HCT116 (cell line): ENCODE data around the gene RRAGD. TPM values are rescaled to one million over a fixed set of nuclear protein-coding genes. Genes with fewer than 3 reads are reported as not detected.
A peak's percentile ranks its signal among the peaks of the same experiment; 100 is the strongest.

Source experiments
- ATAC-seq: fragments of 200-7000 bp; cut with Tn5 transposase; 2 replicates; pipeline ENCODE4 v1.9.1; 2020; ENCODE audit warnings: mild to moderate bottlenecking, moderate library complexity
- BruUV-seq: library from RNA; stranded (reverse); fragments of 400-500 nt; replicated peaks from 2 replicates; lab custom pipeline; 2021; lab: Mats Ljungman, UMichigan
- CTCF ChIA-PET: fragments of 300-600 bp; sonication (Branson Sonifier 250); formaldehyde crosslinking; loops from one replicate; lab custom pipeline; 2021; ENCODE audit warnings: antibody characterized with exemption; lab: Charles Lee
- POLR2A ChIA-PET: fragments of 300-600, 350-600 bp; sonication (Branson Sonifier 250); formaldehyde crosslinking; loops from one replicate; lab custom pipeline; 2021; ENCODE audit warnings: antibody characterized with exemption; lab: Charles Lee
- RAD21 ChIA-PET, 2 experiments: fragments of 300-600 bp; sonication (Branson Sonifier 250); formaldehyde crosslinking; loops; one replicate each; lab custom pipeline; 2023; ENCODE audit warnings: low total read pairs in 2 of 2; ENCODE audit not compliant: uncharacterized antibody in 2 of 2, unreplicated experiment in 2 of 2, low non-redundant PET in 1 of 2; lab: Charles Lee
- DNase-seq: peaks from one replicate; pipeline ENCODE4 v3.0.0-alpha.2; 2010; ENCODE audit warnings: low read depth, low spot score
- H2AFZ ChIP-seq: fragments of 200-600 bp; shearing (Covaris generic), sonication (generic); 2 replicates; pipeline ENCODE4 v1.6.1; 2017; ENCODE audit warnings: low read depth, mixed run types, mixed read lengths, antibody characterized with exemption, low read length; ENCODE audit not compliant: poor library complexity, severe bottlenecking
- H3K27ac ChIP-seq: 2 replicates; pipeline ENCODE4 v1.5.1; 2012; ENCODE audit warnings: low read depth, low read length
- H3K27me3 ChIP-seq: fragments of 200-600 bp; sonication (generic); 2 replicates; pipeline ENCODE4 v1.6.1; 2016; ENCODE audit warnings: mixed run types, low read length, mixed read lengths; ENCODE audit not compliant: insufficient read depth
- H3K36me3 ChIP-seq, 2 experiments: fragments of 200-500 bp in 1 of 2; fragments of 200-600 bp in 1 of 2; sonication (Bioruptor generic) in 1 of 2; sonication (generic) in 1 of 2; 2 replicates each; pipeline versions ENCODE4 v1.5.1 to v1.6.1; 2014 to 2016; ENCODE audit warnings: low read length in 2 of 2, inconsistent platforms in 1 of 2, mixed read lengths in 1 of 2, mixed run types in 1 of 2; ENCODE audit not compliant: insufficient read depth in 2 of 2, control insufficient read depth in 1 of 2
- H3K4me1 ChIP-seq, 2 experiments: fragments of 200-600 bp in 1 of 2; sonication (generic) in 1 of 2; 2 replicates each; pipeline versions ENCODE4 v1.5.1 to v1.6.1; 2012 to 2017; ENCODE audit warnings: low read length in 2 of 2, inconsistent platforms in 1 of 2, mild to moderate bottlenecking in 1 of 2, mixed read lengths in 1 of 2, mixed run types in 1 of 2, moderate library complexity in 1 of 2; ENCODE audit not compliant: insufficient read depth in 2 of 2, control insufficient read depth in 1 of 2
- H3K4me2 ChIP-seq: fragments of 200-600 bp; sonication (generic); 2 replicates; pipeline ENCODE4 v1.6.1; 2017; ENCODE audit warnings: mixed run types, low read length, mixed read lengths
- H3K4me3 ChIP-seq, 2 experiments: fragments of 200-600 bp in 1 of 2; sonication (generic) in 1 of 2; replicated peaks in 1 of 2; 2 replicates each; pipeline ENCODE4 v1.5.1; 2011 to 2016; ENCODE audit warnings: low read length in 2 of 2, control low read depth in 1 of 2, low read depth in 1 of 2, mild to moderate bottlenecking in 1 of 2, mixed read lengths in 1 of 2, mixed run types in 1 of 2
- H3K79me2 ChIP-seq: fragments of 200-600 bp; sonication (generic); 2 replicates; pipeline ENCODE4 v1.6.1; 2017; ENCODE audit warnings: mild to moderate bottlenecking, mixed run types, low read length, moderate library complexity, mixed read lengths; ENCODE audit not compliant: insufficient read depth
- H3K9ac ChIP-seq: fragments of 200-600 bp; sonication (generic); 2 replicates; pipeline ENCODE4 v1.6.1; 2016; ENCODE audit warnings: low read length, mixed read lengths
- H3K9me2 ChIP-seq: fragments of 200-600 bp; sonication (generic), shearing (Covaris generic); 2 replicates; pipeline ENCODE4 v1.6.1; 2017; ENCODE audit warnings: mixed run types, mild to moderate bottlenecking, moderate library complexity; ENCODE audit not compliant: insufficient read depth
- H3K9me3 ChIP-seq, 2 experiments: fragments of 200-500 bp in 1 of 2; fragments of 200-600 bp in 1 of 2; sonication (Bioruptor generic) in 1 of 2; sonication (generic) in 1 of 2; 2 replicates each; pipeline ENCODE4 v1.6.1; 2014 to 2017; ENCODE audit warnings: low read length in 2 of 2, mixed read lengths in 2 of 2, inconsistent platforms in 1 of 2, low read depth in 1 of 2, mild to moderate bottlenecking in 1 of 2, mixed run types in 1 of 2, moderate library complexity in 1 of 2; ENCODE audit not compliant: control insufficient read depth in 1 of 2, insufficient read depth in 1 of 2
- H4K20me1 ChIP-seq: fragments of 200-600 bp; sonication (generic), shearing (Covaris generic); 2 replicates; pipeline ENCODE4 v1.6.1; 2017; ENCODE audit warnings: mixed run types, mild to moderate bottlenecking, moderate library complexity; ENCODE audit not compliant: insufficient read depth
- CBX3 ChIP-seq: IDR thresholded peaks from 2 replicates; pipeline ENCODE4 v1.6.1; 2012; ENCODE audit warnings: low read depth
- CEBPB ChIP-seq: IDR thresholded peaks from 2 replicates; pipeline ENCODE4 v1.6.1; 2012; ENCODE audit warnings: low read depth
- ELF1 ChIP-seq: IDR thresholded peaks from 2 replicates; pipeline ENCODE4 v1.6.1; 2012; ENCODE audit warnings: low read depth, borderline replicate concordance
- EZH2 ChIP-seq: fragments of 200-600 bp; sonication (generic); IDR thresholded peaks from 2 replicates; pipeline ENCODE4 v1.6.1; 2017; ENCODE audit warnings: antibody characterized with exemption, mixed run types
- JUND ChIP-seq: IDR thresholded peaks from 2 replicates; pipeline ENCODE4 v1.6.1; 2012
- POLR2A ChIP-seq: IDR thresholded peaks from 2 replicates; pipeline ENCODE4 v1.7.0; 2011; ENCODE audit warnings: borderline replicate concordance; ENCODE audit not compliant: insufficient read depth, insufficient read length; ENCODE audit errors: extremely low read depth
- RAD21 ChIP-seq: IDR thresholded peaks from 2 replicates; pipeline ENCODE4 v1.6.1; 2012; ENCODE audit warnings: low read depth, mild to moderate bottlenecking
- SP1 ChIP-seq: IDR thresholded peaks from 2 replicates; pipeline ENCODE4 v1.6.1; 2012; ENCODE audit warnings: low read depth
- intact Hi-C: fragments of 100-400 bp; cut with micrococcal nuclease; formaldehyde crosslinking; loops from 2 replicates; pipeline ENCODE4 v1.10.0; 2022
- total RNA-seq: library from RNA; stranded (reverse); gene quantifications from one replicate; pipeline ENCODE4 v1.2.1, GENCODE V29; 2021; ENCODE audit not compliant: unreplicated experiment

RRAGD gene
- total RNA-seq, 1 experiment from 2014 or later, result 15.9 TPM

DNA sequence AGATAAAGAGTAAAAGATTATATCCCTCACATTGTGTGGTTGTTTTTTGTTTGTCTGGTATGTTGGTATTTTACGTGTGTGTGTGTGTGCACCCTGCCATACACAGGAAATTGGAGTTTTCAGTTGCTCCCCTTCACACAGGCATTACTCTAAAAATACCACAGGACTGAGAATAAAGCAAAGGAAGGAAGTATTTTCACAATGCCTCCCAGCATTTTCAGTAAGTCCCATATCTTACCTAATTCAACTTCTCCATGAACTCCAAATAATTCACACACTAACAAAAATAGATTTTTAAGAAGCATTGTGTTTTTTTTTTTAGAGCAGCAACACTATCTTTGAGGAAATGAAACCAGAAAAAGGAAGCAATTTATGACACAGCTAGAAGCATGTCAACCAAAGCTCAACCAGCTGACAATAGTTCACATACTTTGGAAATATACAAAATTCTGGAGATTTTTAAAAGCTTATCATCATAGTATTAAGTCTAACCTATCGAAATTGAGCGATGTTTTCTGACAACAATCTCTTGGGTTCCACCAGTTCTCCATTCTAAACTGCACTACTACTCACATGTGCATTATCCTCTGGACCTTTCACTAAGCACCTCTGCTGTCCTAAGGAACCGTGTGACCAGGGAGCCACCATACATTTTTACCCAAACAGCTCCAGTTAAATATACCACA, 61.6 kb downstream of the RRAGD start:
- BruUV-seq, result no TSS peak
- ChIA-PET CTCF (interaction anchor here (1.5 kb wide), 1 partner anchor 21 kb away, joined by 8 read pairs; no protein-coding TSS in a partner anchor), RAD21 (no interaction called here), POLR2A (interaction anchor here (0.7 to 1.3 kb wide), 3 partner anchors 9 kb away, joined by 3 to 4 read pairs (median 4); no protein-coding TSS in a partner anchor)
- Histone ChIP-seq H3K9me3 (no peaks in the 10 kb centered on the region), H3K27me3 (no peaks in the 10 kb centered on the region), H4K20me1 (no peaks in the 10 kb centered on the region), H3K9ac (no peak overlapping the region), H3K27ac (no peak overlapping the region), H3K9me2 (no peaks in the 10 kb centered on the region), H3K36me3 (no peaks in the 10 kb centered on the region), H2AFZ (no peak overlapping the region), H3K4me1 (peaks cover 14 to 25% of the 10 kb centered on the region in 2 experiments), H3K4me2 (peak overlapping the region; percentile 73), H3K4me3 (no peak overlapping the region), H3K79me2 (peaks cover 61% of the 10 kb centered on the region)
- intact Hi-C loops, result loop anchor here (5.0 kb wide), 1 partner anchor 53 kb away; no protein-coding TSS in a partner anchor
- ATAC-seq (no peak), DNase-seq (no peak)
- TF ChIP-seq CEBPB, result no peak
- no peak for TF ChIP-seq ELF1
- no peak for TF ChIP-seq RAD21
- TF ChIP-seq SP1, result no peak
- TF ChIP-seq JUND, result no peak

DNA sequence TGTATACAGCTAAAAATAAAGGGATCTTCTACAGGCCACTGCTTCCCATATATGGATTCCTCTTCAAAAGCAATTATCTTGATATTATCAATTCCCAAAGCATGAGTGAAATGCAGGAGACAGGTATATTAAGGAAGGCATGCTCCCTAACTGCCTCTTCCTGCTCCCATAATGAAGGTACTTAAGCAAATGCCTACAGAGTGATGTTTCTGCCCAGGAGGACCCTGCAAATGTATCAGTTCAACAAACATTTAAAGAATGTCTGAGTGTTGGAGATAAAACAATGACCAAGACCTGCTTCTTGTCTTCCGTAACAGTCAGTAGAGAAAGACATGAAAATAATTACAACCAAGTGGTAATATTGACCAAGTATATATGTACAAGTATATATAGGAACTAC, 63.7 kb downstream of the RRAGD start:
- no peak for DNase-seq
- no peak overlapping the region for H3K9ac ChIP-seq
- no peak for ATAC-seq
- RAD21 ChIA-PET, result no interaction called here
- no TSS peak for BruUV-seq
- no peaks in the 10 kb centered on the region for H3K36me3 ChIP-seq
- H3K4me1 ChIP-seq, result peaks cover 13 to 22% of the 10 kb centered on the region in 2 experiments
- intact Hi-C loops, result no loop called here
- H3K79me2 ChIP-seq, result peaks cover 79% of the 10 kb centered on the region
- CTCF ChIA-PET, result no interaction called here
- no peaks in the 10 kb centered on the region for H3K9me3 ChIP-seq
- no peaks in the 10 kb centered on the region for H3K27me3 ChIP-seq
- no peak overlapping the region for H3K4me2 ChIP-seq
- POLR2A ChIA-PET, result no interaction called here
- H3K9me2 ChIP-seq, result no peaks in the 10 kb centered on the region
- 0 out of 2 replicates have a peak, but pooled peaks cover 4% of the 10 kb centered on the region for H4K20me1 ChIP-seq
- no peak overlapping the region for H3K4me3 ChIP-seq
- no peak overlapping the region for H3K27ac ChIP-seq
- TF ChIP-seq CBX3, result no peak
- TF ChIP-seq POLR2A, result no peak
- no peak for TF ChIP-seq EZH2
- H2AFZ ChIP-seq, result no peak overlapping the region
